AG04449 (cell line): ENCODE results near the gene SNX19.

Experiments used
- CTCF ChIA-PET: fragments of 350-600 bp; formaldehyde crosslinking; extraction: SDS; loops from one replicate; lab custom pipeline; 2021; ENCODE audit warnings: antibody characterized with exemption; lab: Yijun Ruan, JAX
- POLR2A ChIA-PET: fragments of 400-600, 350-600 bp; formaldehyde crosslinking; extraction: SDS; loops from one replicate; lab custom pipeline; 2020; ENCODE audit warnings: antibody characterized with exemption, inconsistent platforms; lab: Yijun Ruan, JAX
- DNase-seq: peaks from one replicate; pipeline ENCODE4 v3.0.0-alpha.2; 2010; ENCODE audit warnings: low read depth, low spot score
- H3K4me3 ChIP-seq: 2 replicates; pipeline ENCODE4 v1.5.1; 2011; ENCODE audit warnings: low read depth, mild to moderate bottlenecking, control low read depth, low read length
- TF ChIP-seq, protein P1 (sequence below): IDR thresholded peaks from one replicate; pipeline ENCODE4 v1.5.1; 2011; ENCODE audit warnings: mild to moderate bottlenecking, moderate library complexity, low read length, control low read depth, inconsistent platforms; ENCODE audit not compliant: insufficient read depth; ENCODE audit errors: missing control alignments

SNX19 gene

DNA sequence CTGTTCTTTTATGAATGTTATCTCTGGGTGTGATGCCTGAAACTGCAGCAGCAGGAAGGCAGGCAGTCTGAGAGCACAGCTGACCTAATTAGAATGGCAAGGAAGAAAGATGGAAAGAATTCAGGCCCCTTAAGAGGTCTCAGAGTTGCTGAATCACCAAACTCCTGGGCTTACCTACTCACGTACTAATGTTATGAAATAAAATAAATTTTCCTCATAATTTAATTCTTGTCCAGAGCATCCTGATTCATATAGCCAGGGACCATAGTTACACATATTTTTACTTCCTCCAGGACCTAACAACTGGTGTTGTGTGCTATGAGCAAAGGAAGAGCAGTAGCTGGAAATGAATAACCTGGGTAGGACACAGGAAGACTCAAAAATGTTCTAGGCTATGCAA is 41.9 kb downstream of the SNX19 start:
- CTCF ChIA-PET, result interaction anchor here (1.5 to 22.3 kb wide), 4 partner anchors 13 to 441 kb away, joined by 4 to 290 read pairs (median 174); partner anchors contain the start of genes ADAMTS8 and SNX19
- H3K4me3 ChIP-seq, result no peak overlapping the region
- POLR2A ChIA-PET, result no interaction called here
- DNase-seq, result no peak
- TF ChIP-seq, protein P1, sequence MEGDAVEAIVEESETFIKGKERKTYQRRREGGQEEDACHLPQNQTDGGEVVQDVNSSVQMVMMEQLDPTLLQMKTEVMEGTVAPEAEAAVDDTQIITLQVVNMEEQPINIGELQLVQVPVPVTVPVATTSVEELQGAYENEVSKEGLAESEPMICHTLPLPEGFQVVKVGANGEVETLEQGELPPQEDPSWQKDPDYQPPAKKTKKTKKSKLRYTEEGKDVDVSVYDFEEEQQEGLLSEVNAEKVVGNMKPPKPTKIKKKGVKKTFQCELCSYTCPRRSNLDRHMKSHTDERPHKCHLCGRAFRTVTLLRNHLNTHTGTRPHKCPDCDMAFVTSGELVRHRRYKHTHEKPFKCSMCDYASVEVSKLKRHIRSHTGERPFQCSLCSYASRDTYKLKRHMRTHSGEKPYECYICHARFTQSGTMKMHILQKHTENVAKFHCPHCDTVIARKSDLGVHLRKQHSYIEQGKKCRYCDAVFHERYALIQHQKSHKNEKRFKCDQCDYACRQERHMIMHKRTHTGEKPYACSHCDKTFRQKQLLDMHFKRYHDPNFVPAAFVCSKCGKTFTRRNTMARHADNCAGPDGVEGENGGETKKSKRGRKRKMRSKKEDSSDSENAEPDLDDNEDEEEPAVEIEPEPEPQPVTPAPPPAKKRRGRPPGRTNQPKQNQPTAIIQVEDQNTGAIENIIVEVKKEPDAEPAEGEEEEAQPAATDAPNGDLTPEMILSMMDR, result no peak

DNA sequence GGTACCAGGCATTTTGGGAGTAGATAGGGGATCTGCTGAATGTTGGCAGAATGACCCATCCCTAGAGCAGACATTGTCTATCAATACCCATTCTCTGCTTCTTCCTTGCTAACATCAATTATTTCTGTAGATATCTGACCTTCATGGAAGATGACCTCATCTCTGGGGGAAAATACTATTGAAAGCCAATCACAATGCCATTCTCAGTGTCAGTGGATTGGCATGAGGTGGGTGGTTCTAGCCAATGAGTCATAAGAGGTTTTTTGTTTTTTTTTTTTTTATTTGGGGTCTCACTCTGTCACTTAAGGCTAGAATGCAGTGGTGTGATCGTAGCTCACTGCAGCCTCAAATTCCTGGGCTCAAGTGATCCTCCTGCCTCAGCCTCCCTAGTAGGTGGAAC is 42.5 kb downstream of the SNX19 start:
- TF ChIP-seq, protein P1, result no peak
- no peak for DNase-seq
- ChIA-PET CTCF (interaction anchor here (1.0 to 22.3 kb wide), 4 partner anchors 12 to 441 kb away, joined by 3 to 290 read pairs (median 92); partner anchors contain the start of gene SNX19), POLR2A (no interaction called here)
- no peak overlapping the region for H3K4me3 ChIP-seq

DNA sequence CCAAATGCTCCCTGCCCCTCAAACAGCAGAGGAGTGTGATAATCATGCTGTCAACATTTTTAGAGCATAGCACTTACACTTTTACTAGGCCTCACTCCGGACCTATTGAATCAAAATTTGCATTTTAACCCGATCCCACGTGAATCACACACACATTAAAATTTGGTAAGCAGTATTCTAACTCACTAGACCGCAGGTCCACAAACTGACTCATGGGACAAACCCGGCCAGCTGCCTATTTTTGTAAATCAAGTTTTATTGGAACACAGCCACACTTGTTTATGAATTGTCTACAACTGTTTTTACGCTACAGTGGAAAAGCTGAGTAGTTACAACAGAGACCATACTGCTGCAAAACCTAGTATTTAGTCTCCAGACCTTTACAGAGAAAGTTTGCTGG is 43.3 kb downstream of the SNX19 start:
- TF ChIP-seq, protein P1, result no peak
- ChIA-PET CTCF (interaction anchor here (1.0 to 22.3 kb wide), 5 partner anchors 12 to 440 kb away, joined by 3 to 1136 read pairs (median 181); partner anchors contain the start of genes ADAMTS15, ADAMTS8 and SNX19), POLR2A (no interaction called here)
- H3K4me3 ChIP-seq, result no peak overlapping the region
- no peak for DNase-seq

DNA sequence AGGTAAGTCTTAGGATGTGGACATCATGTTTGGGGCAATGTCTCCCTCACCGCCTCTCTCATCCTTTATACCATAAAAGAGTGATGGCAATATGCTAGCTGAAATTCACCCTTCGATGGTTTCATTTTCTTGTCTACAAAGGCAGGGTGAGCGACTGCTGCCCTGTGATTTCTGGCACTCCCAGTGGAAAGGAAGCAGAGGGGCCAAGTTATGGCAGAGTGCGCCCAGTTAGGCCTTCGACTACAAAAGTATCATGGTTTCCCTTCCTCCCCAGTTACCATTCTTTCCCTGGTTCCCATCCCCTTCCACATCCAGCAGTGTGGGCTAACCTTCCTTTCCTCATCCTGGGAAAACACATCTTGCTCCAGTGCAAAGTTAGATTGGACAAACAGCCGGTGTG is 43.8 kb downstream of the SNX19 start:
- ChIA-PET CTCF (interaction anchor here (1.2 to 22.3 kb wide), 4 partner anchors 11 to 434 kb away, joined by 4 to 1136 read pairs (median 236); partner anchors contain the start of genes ADAMTS15 and ADAMTS8), POLR2A (no interaction called here)
- no peak overlapping the region for H3K4me3 ChIP-seq
- TF ChIP-seq, protein P1, result no peak
- no peak for DNase-seq

DNA sequence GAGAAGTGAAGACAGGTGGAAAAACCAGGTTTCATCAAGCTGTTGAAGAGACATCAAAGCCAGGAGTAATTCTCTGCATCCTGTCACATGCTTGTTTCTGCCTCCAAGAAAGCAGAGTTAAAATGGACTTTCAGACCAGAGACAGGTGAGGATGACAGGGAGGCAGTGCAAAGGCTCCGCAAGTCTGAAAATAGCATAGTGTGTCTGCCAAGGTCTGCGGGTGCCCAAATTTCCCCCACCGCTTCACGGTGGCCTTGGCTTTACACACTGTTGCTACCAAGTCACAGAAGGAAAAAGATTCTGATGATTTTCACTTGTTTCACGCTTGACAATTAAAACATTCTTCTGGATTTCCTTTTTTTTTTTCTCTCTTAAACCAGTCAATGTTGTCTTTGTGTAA is 44.2 kb downstream of the SNX19 start:
- no peak for DNase-seq
- POLR2A ChIA-PET, result no interaction called here
- TF ChIP-seq, protein P1, result no peak
- CTCF ChIA-PET, result interaction anchor here (1.2 to 22.3 kb wide), 4 partner anchors 11 to 434 kb away, joined by 4 to 1136 read pairs (median 236); partner anchors contain the start of genes ADAMTS15 and ADAMTS8
- no peak overlapping the region for H3K4me3 ChIP-seq

DNA sequence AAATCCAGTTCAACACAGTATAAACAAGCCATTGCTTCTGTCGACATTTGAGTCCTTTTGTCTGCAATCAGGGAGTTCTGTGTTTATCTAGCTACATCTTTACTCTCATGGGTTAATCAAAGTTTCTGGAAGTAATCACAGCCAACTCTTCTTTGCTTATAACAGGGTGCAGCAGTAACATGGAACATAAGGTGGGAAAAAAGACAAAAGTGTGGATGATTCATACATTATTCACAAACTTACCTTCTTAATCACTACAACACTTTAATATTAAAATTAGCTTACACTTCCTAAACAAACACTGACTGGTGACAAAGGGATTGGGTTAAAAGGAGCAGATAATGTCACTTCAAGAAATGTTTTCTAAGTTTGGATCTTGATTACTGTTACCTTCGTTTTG is 44.7 kb downstream of the SNX19 start:
- DNase-seq, result no peak
- POLR2A ChIA-PET, result no interaction called here
- TF ChIP-seq, protein P1, result no peak
- no peak overlapping the region for H3K4me3 ChIP-seq
- CTCF ChIA-PET, result interaction anchor here (1.2 to 22.3 kb wide), 4 partner anchors 10 to 433 kb away, joined by 4 to 1136 read pairs (median 236); partner anchors contain the start of genes ADAMTS15 and ADAMTS8
